HCT116 (cell line): ENCODE measurements around the gene STPG3. TPM values are rescaled to one million over a fixed set of nuclear protein-coding genes. Genes with fewer than 3 reads are reported as not detected.

ENCODE experiments used
- ATAC-seq: fragments of 200-7000 bp; cut with Tn5 transposase; 2 replicates; pipeline ENCODE4 v1.9.1; 2020; ENCODE audit warnings: mild to moderate bottlenecking, moderate library complexity
- BruUV-seq: library from RNA; stranded (reverse); fragments of 400-500 nt; replicated peaks from 2 replicates; lab custom pipeline; 2021; lab: Mats Ljungman, UMichigan
- CTCF ChIA-PET: fragments of 300-600 bp; sonication (Branson Sonifier 250); formaldehyde crosslinking; loops from one replicate; lab custom pipeline; 2021; ENCODE audit warnings: antibody characterized with exemption; lab: Charles Lee
- POLR2A ChIA-PET: fragments of 300-600, 350-600 bp; sonication (Branson Sonifier 250); formaldehyde crosslinking; loops from one replicate; lab custom pipeline; 2021; ENCODE audit warnings: antibody characterized with exemption; lab: Charles Lee
- RAD21 ChIA-PET, 2 experiments: fragments of 300-600 bp; sonication (Branson Sonifier 250); formaldehyde crosslinking; loops; one replicate each; lab custom pipeline; 2023; ENCODE audit warnings: low total read pairs in 2 of 2; ENCODE audit not compliant: uncharacterized antibody in 2 of 2, unreplicated experiment in 2 of 2, low non-redundant PET in 1 of 2; lab: Charles Lee
- DNase-seq: peaks from one replicate; pipeline ENCODE4 v3.0.0-alpha.2; 2010; ENCODE audit warnings: low read depth, low spot score
- H2AFZ ChIP-seq: fragments of 200-600 bp; shearing (Covaris generic), sonication (generic); 2 replicates; pipeline ENCODE4 v1.6.1; 2017; ENCODE audit warnings: low read depth, mixed run types, mixed read lengths, antibody characterized with exemption, low read length; ENCODE audit not compliant: poor library complexity, severe bottlenecking
- H3K27ac ChIP-seq: 2 replicates; pipeline ENCODE4 v1.5.1; 2012; ENCODE audit warnings: low read depth, low read length
- H3K27me3 ChIP-seq: fragments of 200-600 bp; sonication (generic); 2 replicates; pipeline ENCODE4 v1.6.1; 2016; ENCODE audit warnings: mixed run types, low read length, mixed read lengths; ENCODE audit not compliant: insufficient read depth
- H3K36me3 ChIP-seq, 2 experiments: fragments of 200-500 bp in 1 of 2; fragments of 200-600 bp in 1 of 2; sonication (Bioruptor generic) in 1 of 2; sonication (generic) in 1 of 2; 2 replicates each; pipeline versions ENCODE4 v1.5.1 to v1.6.1; 2014 to 2016; ENCODE audit warnings: low read length in 2 of 2, inconsistent platforms in 1 of 2, mixed read lengths in 1 of 2, mixed run types in 1 of 2; ENCODE audit not compliant: insufficient read depth in 2 of 2, control insufficient read depth in 1 of 2
- H3K4me1 ChIP-seq, 2 experiments: fragments of 200-600 bp in 1 of 2; sonication (generic) in 1 of 2; 2 replicates each; pipeline versions ENCODE4 v1.5.1 to v1.6.1; 2012 to 2017; ENCODE audit warnings: low read length in 2 of 2, inconsistent platforms in 1 of 2, mild to moderate bottlenecking in 1 of 2, mixed read lengths in 1 of 2, mixed run types in 1 of 2, moderate library complexity in 1 of 2; ENCODE audit not compliant: insufficient read depth in 2 of 2, control insufficient read depth in 1 of 2
- H3K4me2 ChIP-seq: fragments of 200-600 bp; sonication (generic); 2 replicates; pipeline ENCODE4 v1.6.1; 2017; ENCODE audit warnings: mixed run types, low read length, mixed read lengths
- H3K4me3 ChIP-seq, 2 experiments: fragments of 200-600 bp in 1 of 2; sonication (generic) in 1 of 2; replicated peaks in 1 of 2; 2 replicates each; pipeline ENCODE4 v1.5.1; 2011 to 2016; ENCODE audit warnings: low read length in 2 of 2, control low read depth in 1 of 2, low read depth in 1 of 2, mild to moderate bottlenecking in 1 of 2, mixed read lengths in 1 of 2, mixed run types in 1 of 2
- H3K79me2 ChIP-seq: fragments of 200-600 bp; sonication (generic); 2 replicates; pipeline ENCODE4 v1.6.1; 2017; ENCODE audit warnings: mild to moderate bottlenecking, mixed run types, low read length, moderate library complexity, mixed read lengths; ENCODE audit not compliant: insufficient read depth
- H3K9ac ChIP-seq: fragments of 200-600 bp; sonication (generic); 2 replicates; pipeline ENCODE4 v1.6.1; 2016; ENCODE audit warnings: low read length, mixed read lengths
- H3K9me2 ChIP-seq: fragments of 200-600 bp; sonication (generic), shearing (Covaris generic); 2 replicates; pipeline ENCODE4 v1.6.1; 2017; ENCODE audit warnings: mixed run types, mild to moderate bottlenecking, moderate library complexity; ENCODE audit not compliant: insufficient read depth
- H3K9me3 ChIP-seq, 2 experiments: fragments of 200-500 bp in 1 of 2; fragments of 200-600 bp in 1 of 2; sonication (Bioruptor generic) in 1 of 2; sonication (generic) in 1 of 2; 2 replicates each; pipeline ENCODE4 v1.6.1; 2014 to 2017; ENCODE audit warnings: low read length in 2 of 2, mixed read lengths in 2 of 2, inconsistent platforms in 1 of 2, low read depth in 1 of 2, mild to moderate bottlenecking in 1 of 2, mixed run types in 1 of 2, moderate library complexity in 1 of 2; ENCODE audit not compliant: control insufficient read depth in 1 of 2, insufficient read depth in 1 of 2
- H4K20me1 ChIP-seq: fragments of 200-600 bp; sonication (generic), shearing (Covaris generic); 2 replicates; pipeline ENCODE4 v1.6.1; 2017; ENCODE audit warnings: mixed run types, mild to moderate bottlenecking, moderate library complexity; ENCODE audit not compliant: insufficient read depth
- ATF3 ChIP-seq: IDR thresholded peaks from 2 replicates; pipeline ENCODE4 v1.6.1; 2012
- CBX3 ChIP-seq: IDR thresholded peaks from 2 replicates; pipeline ENCODE4 v1.6.1; 2012; ENCODE audit warnings: low read depth
- ELF1 ChIP-seq: IDR thresholded peaks from 2 replicates; pipeline ENCODE4 v1.6.1; 2012; ENCODE audit warnings: low read depth, borderline replicate concordance
- EZH2 ChIP-seq: fragments of 200-600 bp; sonication (generic); IDR thresholded peaks from 2 replicates; pipeline ENCODE4 v1.6.1; 2017; ENCODE audit warnings: antibody characterized with exemption, mixed run types
- JUND ChIP-seq: IDR thresholded peaks from 2 replicates; pipeline ENCODE4 v1.6.1; 2012
- POLR2AphosphoS5 ChIP-seq: IDR thresholded peaks from 2 replicates; pipeline ENCODE4 v1.6.1; 2011; ENCODE audit warnings: mild to moderate bottlenecking, low read depth, low read length, moderate library complexity
- REST ChIP-seq: IDR thresholded peaks from 2 replicates; pipeline ENCODE4 v1.6.1; 2012; ENCODE audit warnings: low read depth
- SIN3A ChIP-seq: IDR thresholded peaks from 2 replicates; pipeline ENCODE4 v1.6.1; 2012; ENCODE audit warnings: low read depth
- SP1 ChIP-seq: IDR thresholded peaks from 2 replicates; pipeline ENCODE4 v1.6.1; 2012; ENCODE audit warnings: low read depth
- SRF ChIP-seq: IDR thresholded peaks from 2 replicates; pipeline ENCODE4 v1.6.1; 2012; ENCODE audit warnings: low read depth
- ZFX ChIP-seq: fragments of 450-650 bp; IDR thresholded peaks from 2 replicates; pipeline ENCODE4 v1.6.1; 2017
- intact Hi-C: fragments of 100-400 bp; cut with micrococcal nuclease; formaldehyde crosslinking; loops from 2 replicates; pipeline ENCODE4 v1.10.0; 2022
- total RNA-seq: library from RNA; stranded (reverse); gene quantifications from one replicate; pipeline ENCODE4 v1.2.1, GENCODE V29; 2021; ENCODE audit not compliant: unreplicated experiment

Gene STPG3
- total RNA-seq, 1 experiment from 2014 or later: not detected

- intact Hi-C loops: no loop called here
- no peaks in the 10 kb centered on the region for H3K9me2 ChIP-seq
- BruUV-seq: no TSS peak
- peaks cover 4 to 20% of the 10 kb centered on the region in 2 experiments for H3K4me1 ChIP-seq
- no peaks in the 10 kb centered on the region for H3K27me3 ChIP-seq
- no peaks in the 10 kb centered on the region for H4K20me1 ChIP-seq
- H3K4me3 ChIP-seq: no peak overlapping the region
- ATAC-seq (no peak), DNase-seq (no peak)
- no peak overlapping the region for H3K9ac ChIP-seq
- H3K79me2 ChIP-seq: peaks cover 11% of the 10 kb centered on the region
- ChIA-PET CTCF (no interaction called here), RAD21 (no interaction called here), POLR2A (no interaction called here)
- H3K27ac ChIP-seq: no peak overlapping the region
- no peak overlapping the region for H3K4me2 ChIP-seq
- TF ChIP-seq JUND (no peak), EZH2 (no peak), POLR2AphosphoS5 (no peak), CBX3 (no peak), ZFX (no peak), REST (no peak), ELF1 (no peak), SIN3A (no peak), ATF3 (no peak), SRF (no peak), SP1 (no peak)
- H3K9me3 ChIP-seq: no peaks in the 10 kb centered on the region
- H3K36me3 ChIP-seq: peaks cover 0 to 10% of the 10 kb centered on the region in 2 experiments; a peak in 1 of 4 replicates
- no peak overlapping the region for H2AFZ ChIP-seq
These were observed 39.6 kb upstream of the STPG3 start for GRCh38 chr9:137211532-137211931.
